ENCODE measurements around the gene CCDC33. TPM values are rescaled to one million over a fixed set of nuclear protein-coding genes. Genes with fewer than 3 reads are reported as not detected.

The CCDC33 gene
- polyA plus RNA-seq, 1 of the 3 experiments (the other 2 are of a cell fraction), result 4.0 TPM

GRCh38 chr15:74294010-74294409, 57.9 kb downstream of the CCDC33 start:
- ChIA-PET CTCF (interaction anchor here (1.0 to 7.1 kb wide), 5 partner anchors 7 to 160 kb away, joined by 3 to 55 read pairs (median 17); no protein-coding TSS in a partner anchor), POLR2A (interaction anchor here (0.6 to 3.5 kb wide), 4 partner anchors 10 to 165 kb away, joined by 3 to 17 read pairs (median 4); partner anchors contain the start of gene ISLR2)
- no peaks in the 10 kb centered on the region for H3K9me2 ChIP-seq
- WGBS (ENCODE audit: low lambda C conversion rate), result 11% methylated on average over 1 of the region's 1 CpG
- H3K36me3 ChIP-seq (replicated peaks in 1 of 2; ENCODE audit: control insufficient read depth in 1 of 2, insufficient read depth in 2 of 2, low read length in 1 of 2), result no peaks in the 10 kb centered on the region
- H3K79me2 ChIP-seq (ENCODE audit: insufficient read depth), result no peaks in the 10 kb centered on the region
- no peaks in the 10 kb centered on the region for H3K9me3 ChIP-seq
- no peak overlapping the region for H3K4me3 ChIP-seq (ENCODE audit: low read depth in 2 of 2, low read length in 1 of 2)
- H3K27me3 ChIP-seq (ENCODE audit: insufficient read depth), result no peaks in the 10 kb centered on the region
- peaks cover 5 to 70% of the 10 kb centered on the region in 2 experiments; a peak in 3 of 4 replicates for H3K4me1 ChIP-seq (ENCODE audit: control insufficient read depth in 1 of 2, insufficient read depth in 2 of 2, low read depth in 1 of 2, low read length in 1 of 2)
- peaks cover 4% of the 10 kb centered on the region for H3F3A ChIP-seq (replicated peaks; ENCODE audit: insufficient read depth)
- no peak overlapping the region for H3K4me2 ChIP-seq
- DNase-seq, result no peak
- H3K9ac ChIP-seq, result no peak overlapping the region
- peak overlapping the region in 1 of 2 experiments; percentile 100; a peak in 3 of 4 replicates for H3K27ac ChIP-seq (ENCODE audit: low read depth in 2 of 2, low read length in 1 of 2)
- H4K20me1 ChIP-seq (ENCODE audit: insufficient read depth), result no peaks in the 10 kb centered on the region
- no peak overlapping the region for H2AFZ ChIP-seq (ENCODE audit: low read depth)
- TF ChIP-seq JUND (IDR thresholded peaks at IDR 0.05), result no peak
- no peak for TF ChIP-seq YY1 (IDR thresholded peaks at IDR 0.05; ENCODE audit: low read depth)
- TF ChIP-seq EP300 (IDR thresholded peaks at IDR 0.05; ENCODE audit: borderline replicate concordance in 1 of 2, low read depth in 1 of 2, low read length in 1 of 2), result peak in 1 of 2 experiments; percentile 30; a peak in 1 of 4 replicates
- no peak for TF ChIP-seq TEAD4 (IDR thresholded peaks at IDR 0.05; ENCODE audit: borderline replicate concordance, insufficient read depth)
- peak; percentile 71 for TF ChIP-seq RCOR1 (IDR thresholded peaks at IDR 0.05; ENCODE audit: low read length)

- H3K27ac ChIP-seq (ENCODE audit: low read depth in 2 of 2, low read length in 1 of 2), result peak overlapping the region in 1 of 2 experiments; percentile 100; a peak in 2 of 4 replicates
- no peaks in the 10 kb centered on the region for H3K9me2 ChIP-seq
- no peaks in the 10 kb centered on the region for H3K9me3 ChIP-seq
- DNase-seq, result no peak
- TF ChIP-seq RFX5 (IDR thresholded peaks at IDR 0.05; ENCODE audit: low read length) (no peak), JUND (IDR thresholded peaks at IDR 0.05) (no peak), GATA2 (CRISPR knock-in tag; IDR thresholded peaks at IDR 0.05) (no peak), CTCF (IDR thresholded peaks at IDR 0.05) (peak; percentile 14; the same call in 1 of the 2 replicates), POLR2AphosphoS5 (IDR thresholded peaks at IDR 0.05; ENCODE audit: low read depth, low read length) (no peak), GABPA (IDR thresholded peaks at IDR 0.05; ENCODE audit: low read depth) (no peak), TEAD4 (IDR thresholded peaks at IDR 0.05; ENCODE audit: borderline replicate concordance, insufficient read depth) (no peak), RAD21 (IDR thresholded peaks at IDR 0.05; ENCODE audit: low read length) (peak; percentile 22; the same call in 1 of the 2 replicates), SIN3A (IDR thresholded peaks at IDR 0.05; ENCODE audit: borderline replicate concordance, low read depth, low read length) (no peak)
- no peak overlapping the region for H2AFZ ChIP-seq (ENCODE audit: low read depth)
- H4K20me1 ChIP-seq (ENCODE audit: insufficient read depth), result no peaks in the 10 kb centered on the region
- H3K4me2 ChIP-seq, result no peak overlapping the region
- no peaks in the 10 kb centered on the region for H3K36me3 ChIP-seq (replicated peaks in 1 of 2; ENCODE audit: control insufficient read depth in 1 of 2, insufficient read depth in 2 of 2, low read length in 1 of 2)
- ChIA-PET CTCF (interaction anchor here (1.3 to 2.4 kb wide), 4 partner anchors 12 to 100 kb away, joined by 3 to 7 read pairs (median 4); no protein-coding TSS in a partner anchor), POLR2A (no interaction called here)
- H3K4me1 ChIP-seq (ENCODE audit: control insufficient read depth in 1 of 2, insufficient read depth in 2 of 2, low read depth in 1 of 2, low read length in 1 of 2), result peaks cover 5 to 54% of the 10 kb centered on the region in 2 experiments; a peak in 3 of 4 replicates
- no peak overlapping the region for H3K4me3 ChIP-seq (ENCODE audit: low read depth in 2 of 2, low read length in 1 of 2)
- H3K27me3 ChIP-seq (ENCODE audit: insufficient read depth), result no peaks in the 10 kb centered on the region
- no peaks in the 10 kb centered on the region for H3K79me2 ChIP-seq (ENCODE audit: insufficient read depth)
- peaks cover 4% of the 10 kb centered on the region for H3F3A ChIP-seq (replicated peaks; ENCODE audit: insufficient read depth)
- 62% methylated on average over 6 of the region's 6 CpGs for WGBS (ENCODE audit: low lambda C conversion rate)
- H3K9ac ChIP-seq, result no peak overlapping the region
Measured at GRCh38 chr15:74295800-74296199, 59.7 kb downstream of the CCDC33 start.
